ENCODE data around the gene SRCAP.

SRCAP gene

GRCh38 chr16:30760001-30760559, 61.1 kb downstream of the SRCAP start:
- no peak for DNase-seq

GRCh38 chr16:30760577-30761426, 61.8 kb downstream of the SRCAP start:
- no peak for DNase-seq

GRCh38 chr16:30761427-30761927, 62.5 kb downstream of the SRCAP start:
- DNase-seq, result peak; percentile 55

- peak; percentile 93 for DNase-seq
Measured at GRCh38 chr16:30761928-30762902, 63.2 kb downstream of the SRCAP start, which contains the start of the genes CFAP119 and RNF40. Gene CFAP119 (minus strand): TSS chr16:30762062. CDS start chr16:30761748, 314 bp downstream. Gene RNF40 (plus strand): TSS chr16:30762322. CDS start chr16:30762546, 224 bp downstream.

- DNase-seq, result no peak
Measured at GRCh38 chr16:30762991-30763725, 64.2 kb downstream of the SRCAP start.

- no peak for DNase-seq
Measured at GRCh38 chr16:30764086-30764485, 65.1 kb downstream of the SRCAP start.

- no peak for DNase-seq
Measured at GRCh38 chr16:30764816-30765465, 66.0 kb downstream of the SRCAP start.

- no peak for DNase-seq
Measured at GRCh38 chr16:30766206-30766932, 67.4 kb downstream of the SRCAP start.

- DNase-seq, result no peak
Measured at GRCh38 chr16:30766933-30767284, 67.9 kb downstream of the SRCAP start.

GRCh38 chr16:30767767-30768465, 68.9 kb downstream of the SRCAP start:
- DNase-seq, result no peak

- DNase-seq, result no peak
Measured at GRCh38 chr16:30768583-30769181, 69.7 kb downstream of the SRCAP start.

- no peak for DNase-seq
Measured at GRCh38 chr16:30769379-30770089, 70.6 kb downstream of the SRCAP start.

GRCh38 chr16:30771726-30772125, 72.8 kb downstream of the SRCAP start:
- no peak for DNase-seq

- DNase-seq, result no peak
Measured at GRCh38 chr16:30773826-30774225, 74.9 kb downstream of the SRCAP start.

- no peak for DNase-seq
Measured at GRCh38 chr16:30774367-30775130, 75.6 kb downstream of the SRCAP start.

GRCh38 chr16:30775131-30775391, 76.1 kb downstream of the SRCAP start:
- DNase-seq, result no peak

GRCh38 chr16:30775392-30776188, 76.6 kb downstream of the SRCAP start:
- DNase-seq, result peak; percentile 67
